GF-D8 (cell line): ENCODE measurements around the gene HS2ST1.
"Not testable (repeated sequence)": the region's sequence is repeated elsewhere in the genome, so short reads cannot be mapped to it uniquely, and the experiment has no call there.

ENCODE experiments used
- DNase-seq: peaks from one replicate; lab custom pipeline; 2025; lab: John Stamatoyannopoulos, UW

HS2ST1 gene

GRCh38 chr1:86914601-86914997 is at the start of gene HS2ST1:
TSS of gene HS2ST1 (plus strand) at chr1:86914635.
- no peak for DNase-seq

DNA sequence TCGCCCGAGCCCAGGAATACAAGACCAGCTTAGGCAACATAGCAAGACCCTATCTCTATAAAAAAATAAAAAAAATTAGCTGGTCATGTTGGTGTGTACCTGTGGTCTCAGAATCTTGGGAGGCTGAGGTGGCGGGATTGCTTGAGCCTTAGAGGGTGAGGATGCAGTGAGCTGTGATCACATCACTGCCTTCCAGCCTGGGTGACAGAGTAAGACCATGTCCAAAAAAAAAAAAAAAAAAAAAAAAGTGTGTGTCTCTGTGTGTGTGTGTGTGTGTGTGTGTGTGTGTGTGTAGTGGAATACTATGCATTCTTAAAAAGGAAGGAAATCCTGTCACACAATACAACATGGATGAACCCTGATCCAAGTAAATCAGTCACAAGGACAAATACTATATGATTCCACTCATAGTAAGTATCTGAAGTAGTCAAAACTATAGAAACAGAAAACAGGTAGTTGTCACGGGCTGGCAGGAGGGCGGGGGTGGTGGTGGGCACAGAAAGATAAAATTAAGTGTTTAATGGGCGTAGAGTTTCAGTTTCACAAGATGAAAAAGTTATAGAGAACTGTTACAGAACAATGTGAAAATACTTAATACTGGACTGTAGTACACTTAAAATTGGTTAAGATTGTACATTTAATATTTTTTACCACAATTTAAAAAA is 48.3 kb upstream of the HS2ST1 start:
- DNase-seq = no peak

GRCh38 chr1:86866665-86867064 is 47.8 kb upstream of the HS2ST1 start:
- DNase-seq = no peak

GRCh38 chr1:86867278-86867677 is 47.2 kb upstream of the HS2ST1 start:
- not testable (repeated sequence) for DNase-seq

GRCh38 chr1:86868477-86868876 is 46.0 kb upstream of the HS2ST1 start:
- DNase-seq = no peak

DNA sequence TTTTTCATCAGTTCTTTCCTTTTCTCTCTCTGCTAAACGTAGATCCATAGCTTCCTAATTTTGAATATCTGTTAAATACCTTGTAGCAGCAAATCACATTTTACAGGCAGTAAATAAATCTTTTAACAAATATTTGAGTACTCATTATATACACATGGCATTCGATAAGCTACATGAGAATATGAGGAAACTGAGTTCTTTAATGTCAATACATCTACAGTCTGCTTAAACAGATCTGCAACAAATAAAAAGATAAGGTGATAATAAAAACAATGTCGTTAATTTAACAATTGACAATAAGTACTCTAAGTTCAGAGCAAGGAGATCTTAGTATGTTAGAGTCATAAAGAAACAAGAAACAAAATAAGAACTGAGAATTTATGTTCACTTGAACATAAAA is 43.4 kb upstream of the HS2ST1 start:
- no peak for DNase-seq

DNA sequence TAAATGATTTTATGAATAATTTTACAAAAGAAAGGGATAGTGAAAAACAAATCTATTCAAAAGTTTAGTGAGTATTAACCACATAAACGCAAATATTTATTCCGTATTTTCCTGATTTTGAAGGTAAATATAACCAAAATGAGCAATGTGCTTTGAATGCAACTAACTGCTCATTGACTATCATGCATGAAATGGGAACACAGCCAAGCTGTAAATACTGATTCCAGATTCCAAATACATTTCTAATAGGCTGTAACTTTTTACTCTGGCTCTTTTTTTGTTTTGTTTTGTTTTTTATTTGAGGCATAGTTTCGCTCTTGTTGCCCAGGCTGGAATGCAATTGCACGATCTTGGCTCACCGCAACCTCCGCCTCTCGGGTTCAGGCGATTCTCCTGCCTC is 42.3 kb upstream of the HS2ST1 start:
- no peak for DNase-seq

- DNase-seq = no peak
Measured at GRCh38 chr1:86875722-86876121, 38.7 kb upstream of the HS2ST1 start.

GRCh38 chr1:86887479-86888162 is 26.8 kb upstream of the HS2ST1 start:
- no peak for DNase-seq

GRCh38 chr1:86888327-86888726 is 26.1 kb upstream of the HS2ST1 start:
- DNase-seq = no peak

DNA sequence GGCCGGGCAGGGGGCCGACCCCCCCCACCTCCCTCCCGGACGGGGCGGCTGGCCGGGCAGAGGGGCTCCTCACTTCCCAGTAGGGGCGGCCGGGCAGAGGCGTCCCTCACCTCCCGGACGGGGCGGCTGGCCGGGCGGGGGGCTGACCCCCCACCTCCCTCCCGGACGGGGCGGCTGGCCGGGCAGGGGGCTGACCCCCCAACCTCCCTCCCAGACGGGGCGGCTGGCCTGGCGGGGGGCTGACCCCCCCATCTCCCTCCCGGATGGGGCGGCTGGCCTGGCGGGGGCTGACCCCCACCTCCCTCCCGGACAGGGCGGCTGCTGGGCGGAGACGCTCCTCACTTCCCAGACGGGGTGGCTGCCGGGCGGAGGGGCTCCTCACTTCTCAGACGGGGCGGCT is 15.0 kb upstream of the HS2ST1 start:
- not testable (repeated sequence) for DNase-seq

- no peak for DNase-seq
Measured at GRCh38 chr1:86905875-86906274, 8.6 kb upstream of the HS2ST1 start.

DNA sequence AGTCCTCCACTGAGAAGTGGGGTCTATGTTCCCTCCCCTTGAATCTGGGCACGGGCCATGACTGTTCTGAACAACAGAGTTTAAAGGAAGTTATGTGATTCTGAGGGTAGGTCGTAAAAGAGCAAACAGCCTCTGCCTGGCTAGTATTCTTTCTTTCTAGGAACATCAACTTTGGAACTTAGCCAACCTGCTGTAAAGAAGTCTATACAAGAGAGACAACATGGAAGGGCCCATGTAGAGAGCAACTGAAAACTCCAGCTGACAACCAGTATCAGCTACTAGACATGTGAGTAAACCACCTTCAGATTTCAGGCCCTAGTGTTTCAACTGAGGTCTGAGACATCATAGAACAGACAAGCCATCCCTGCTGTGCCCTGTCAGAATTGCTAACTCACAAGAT is 8.0 kb upstream of the HS2ST1 start:
- DNase-seq = no peak

DNA sequence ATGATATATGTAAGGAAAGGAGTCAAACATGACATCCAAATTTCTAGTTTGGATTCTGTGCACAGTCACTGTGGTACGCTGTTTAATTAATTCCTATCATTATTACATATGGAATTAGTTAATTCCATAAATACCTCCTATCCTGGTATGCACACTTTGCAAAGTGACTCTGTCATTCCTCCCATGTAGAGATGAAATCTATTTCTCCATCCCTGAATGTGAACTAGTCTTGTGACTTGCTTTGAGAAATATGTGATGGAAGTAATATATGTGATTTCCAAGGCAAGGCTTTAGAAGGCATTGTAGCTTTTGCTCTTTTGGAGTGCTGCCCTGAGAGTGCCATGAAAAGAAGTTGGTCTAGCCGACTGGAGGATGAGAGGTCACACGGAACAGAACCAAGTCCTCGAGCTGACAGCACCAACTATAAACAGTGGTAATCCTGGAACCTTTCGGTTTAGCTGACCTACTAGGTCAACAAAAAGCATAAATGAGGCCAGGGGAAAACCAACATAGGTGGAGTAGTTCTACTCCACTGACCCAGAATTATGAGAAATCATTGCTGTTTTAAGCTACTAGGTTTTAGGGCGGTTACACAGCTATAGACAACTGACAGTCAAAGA is 2.0 kb upstream of the HS2ST1 start:
- DNase-seq = no peak

- DNase-seq = peak; percentile 9
Measured at GRCh38 chr1:86913399-86913895, 988 bp upstream of the HS2ST1 start.

DNA sequence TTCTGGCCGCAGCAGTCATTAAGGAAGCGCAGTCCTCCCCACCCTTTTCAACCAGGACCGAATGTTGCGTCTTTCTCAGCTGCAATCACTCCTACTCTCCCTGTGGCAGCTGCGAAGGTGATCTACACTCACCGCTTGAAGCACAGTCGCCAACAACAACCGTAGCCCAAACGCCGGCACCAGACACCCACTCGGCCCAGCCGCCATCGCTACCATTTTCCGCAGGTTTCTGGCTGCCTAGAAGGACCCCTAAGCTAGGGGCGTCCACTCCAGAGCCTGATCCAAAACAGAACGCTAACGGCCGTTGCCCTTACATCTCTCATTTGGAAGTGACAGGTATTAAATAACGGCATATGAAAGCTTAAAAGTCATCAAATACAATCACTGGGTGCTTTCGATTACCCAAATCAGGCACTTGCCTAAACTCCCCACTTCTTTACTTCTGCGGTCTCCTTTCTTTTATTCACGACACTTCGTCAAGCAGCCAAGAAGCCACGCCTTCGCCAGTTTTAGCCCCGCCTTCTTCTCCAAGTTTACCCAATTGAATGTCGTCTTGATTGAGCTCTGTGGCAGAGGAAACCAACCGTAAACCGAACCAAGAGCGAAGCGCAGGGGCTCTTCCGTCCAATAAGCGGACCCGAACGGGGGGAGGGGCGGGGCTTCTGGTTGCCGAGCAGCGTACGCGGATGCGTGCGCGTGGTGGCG is 387 bp upstream of the HS2ST1 start, which contains the start of gene SELENOF:
SELENOF (minus strand) TSS at position 231 of the 705 bp plus-strand sequence; CDS start at position 216, 15 bp downstream.
- DNase-seq = peak; percentile 99

DNA sequence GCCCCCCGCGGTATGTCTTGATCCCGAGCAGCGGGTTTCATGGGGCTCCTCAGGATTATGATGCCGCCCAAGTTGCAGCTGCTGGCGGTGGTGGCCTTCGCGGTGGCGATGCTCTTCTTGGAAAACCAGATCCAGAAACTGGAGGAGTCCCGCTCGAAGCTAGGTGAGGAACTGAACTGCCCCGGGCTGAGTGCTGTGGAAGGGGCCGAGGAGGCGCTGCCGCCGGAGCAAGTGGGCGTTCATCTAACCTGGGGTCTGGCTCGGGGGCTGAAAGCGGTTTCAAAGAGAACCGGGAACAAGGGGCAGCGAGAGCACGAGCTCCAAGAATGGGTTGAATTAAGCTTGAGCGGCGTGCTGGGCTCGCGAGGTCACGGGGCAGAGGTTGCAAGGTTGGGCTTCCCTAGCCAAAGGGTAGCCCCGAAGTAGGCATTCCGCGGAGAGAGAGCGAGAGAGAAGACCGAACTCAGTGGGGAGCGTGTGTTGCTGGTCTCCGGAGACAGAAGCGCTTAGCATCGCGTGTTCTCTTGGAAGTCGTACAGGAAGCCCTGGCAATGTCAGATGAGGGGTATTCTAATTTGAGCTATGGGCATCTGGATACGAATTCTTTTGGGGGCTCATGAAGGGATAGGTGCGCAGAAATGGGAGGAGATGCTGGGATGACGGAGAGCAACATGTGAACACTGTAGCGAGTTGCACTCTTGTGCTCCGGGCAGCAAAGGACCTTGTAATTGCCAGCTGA is 732 bp downstream of the HS2ST1 start:
- peak; percentile 20 for DNase-seq

DNA sequence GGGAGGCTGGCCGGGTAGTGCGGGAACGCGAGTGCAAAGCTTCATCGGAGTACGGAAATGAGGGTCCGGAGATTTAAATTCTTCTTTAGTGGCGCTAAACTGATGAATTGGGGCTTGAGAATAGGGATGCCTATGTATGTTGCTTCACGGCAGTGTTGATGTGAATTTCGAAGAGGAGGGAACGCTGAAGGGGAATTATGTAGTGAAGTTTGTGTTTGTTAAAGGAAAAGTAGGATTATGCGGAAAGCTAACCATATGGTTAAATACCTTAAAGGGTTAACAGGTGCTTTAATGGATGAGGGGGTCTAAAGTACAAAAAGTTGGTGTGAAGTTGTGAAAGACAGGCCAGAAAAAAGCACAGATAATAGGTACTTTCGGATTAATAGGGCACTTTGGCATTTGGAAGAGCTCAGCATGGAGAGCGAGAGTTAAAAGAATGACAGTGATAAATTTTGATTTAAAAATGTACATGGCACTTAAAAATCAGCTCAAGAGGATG is 1.4 kb downstream of the HS2ST1 start:
- DNase-seq = no peak

DNA sequence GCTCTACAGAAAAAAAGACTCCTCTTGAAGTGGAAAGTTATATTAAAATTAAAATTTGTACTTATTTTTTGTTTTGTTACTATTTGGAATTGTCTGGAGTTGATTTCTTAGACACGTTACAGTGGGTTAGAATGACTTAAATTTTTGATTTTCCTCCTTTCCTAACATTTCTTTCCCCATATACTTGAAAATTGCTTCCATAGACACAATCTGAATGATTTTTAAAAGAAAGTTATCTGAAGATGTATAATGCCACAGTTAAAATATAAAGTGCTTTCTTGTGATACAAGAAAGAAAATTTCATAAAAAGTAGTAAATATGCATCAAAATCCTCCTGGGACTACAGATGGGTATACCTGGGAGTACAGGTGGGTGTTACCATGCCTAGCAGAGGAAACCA is 2.3 kb downstream of the HS2ST1 start:
- no peak for DNase-seq

- DNase-seq = no peak
Measured at GRCh38 chr1:86922445-86922844, 8.0 kb downstream of the HS2ST1 start.

GRCh38 chr1:86924324-86924960 is 10.0 kb downstream of the HS2ST1 start:
- no peak for DNase-seq
